ENCODE measurements around the gene C1QTNF1. TPM values are rescaled to one million over a fixed set of nuclear protein-coding genes. Genes with fewer than 3 reads are reported as not detected.

The C1QTNF1 gene
- total RNA-seq, 1 donor from 2014 or later, result 9.4 TPM

DNA sequence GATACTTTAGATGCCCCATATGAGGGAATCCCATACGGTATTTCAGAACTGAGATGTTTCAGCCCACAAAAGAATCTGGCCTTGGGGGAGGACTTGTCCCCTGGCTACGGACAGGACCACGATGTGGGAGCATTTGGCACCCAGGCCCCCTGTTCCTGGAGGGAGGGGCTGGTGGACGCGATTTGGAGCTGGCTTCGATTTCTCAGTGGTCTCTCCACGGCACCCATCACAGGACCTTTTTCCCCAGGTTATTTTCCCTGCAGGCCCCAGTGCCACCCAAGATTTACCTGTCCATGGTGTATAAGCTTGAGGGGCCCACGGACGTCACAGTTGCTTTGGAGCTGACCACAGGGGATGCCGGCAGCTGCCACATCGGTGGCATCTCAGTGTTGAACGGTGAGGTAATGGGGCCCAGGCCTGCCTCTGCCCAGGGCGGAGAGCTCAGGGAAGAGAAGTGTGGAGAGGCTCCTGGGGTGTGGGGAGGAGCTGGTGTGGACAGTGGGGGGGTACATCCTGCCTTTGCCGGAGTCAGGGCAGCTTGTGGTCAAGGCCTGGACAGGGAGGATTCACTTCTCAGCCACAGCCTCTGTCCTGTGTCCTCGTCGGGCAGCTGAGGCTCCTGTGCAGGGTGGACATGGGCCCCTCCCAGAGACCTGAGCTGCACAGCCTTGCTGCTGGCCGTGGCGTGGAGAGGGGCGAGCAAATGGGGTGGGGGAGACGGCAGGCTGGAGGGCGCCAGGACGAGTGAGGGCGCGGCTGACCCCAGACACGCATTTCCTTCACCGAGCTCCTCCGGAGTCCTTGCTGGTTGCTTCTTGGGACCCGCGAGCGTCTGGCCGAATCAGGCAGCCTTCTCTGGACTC lies 60.6 kb downstream of the C1QTNF1 start:
- no peaks in the 10 kb centered on the region for H3K9me3 Mint-ChIP-seq
- no peaks in the 10 kb centered on the region for H3K27me3 Mint-ChIP-seq
- H3K4me3 Mint-ChIP-seq, result no peak overlapping the region
- no peak for DNase-seq (ENCODE audit: extremely low spot score, unreplicated experiment)
- H3K4me1 Mint-ChIP-seq (ENCODE audit: unreplicated experiment), result no peaks in the 10 kb centered on the region
- no peak overlapping the region for H3K27ac Mint-ChIP-seq
- H3K36me3 Mint-ChIP-seq, result peaks cover 6% of the 10 kb centered on the region
- TF ChIP-seq CTCF (conservative IDR thresholded peaks at IDR 0.05), result no peak

GRCh38 chr17:79085154-79085920 lies 61.4 kb downstream of the C1QTNF1 start:
- no peak overlapping the region for H3K4me3 Mint-ChIP-seq
- no peaks in the 10 kb centered on the region for H3K4me1 Mint-ChIP-seq (ENCODE audit: unreplicated experiment)
- no peaks in the 10 kb centered on the region for H3K9me3 Mint-ChIP-seq
- H3K27ac Mint-ChIP-seq, result no peak overlapping the region
- DNase-seq (ENCODE audit: extremely low spot score, unreplicated experiment), result no peak
- no peak for TF ChIP-seq CTCF (conservative IDR thresholded peaks at IDR 0.05)
- no peaks in the 10 kb centered on the region for H3K27me3 Mint-ChIP-seq
- H3K36me3 Mint-ChIP-seq, result peaks cover 5% of the 10 kb centered on the region

DNA sequence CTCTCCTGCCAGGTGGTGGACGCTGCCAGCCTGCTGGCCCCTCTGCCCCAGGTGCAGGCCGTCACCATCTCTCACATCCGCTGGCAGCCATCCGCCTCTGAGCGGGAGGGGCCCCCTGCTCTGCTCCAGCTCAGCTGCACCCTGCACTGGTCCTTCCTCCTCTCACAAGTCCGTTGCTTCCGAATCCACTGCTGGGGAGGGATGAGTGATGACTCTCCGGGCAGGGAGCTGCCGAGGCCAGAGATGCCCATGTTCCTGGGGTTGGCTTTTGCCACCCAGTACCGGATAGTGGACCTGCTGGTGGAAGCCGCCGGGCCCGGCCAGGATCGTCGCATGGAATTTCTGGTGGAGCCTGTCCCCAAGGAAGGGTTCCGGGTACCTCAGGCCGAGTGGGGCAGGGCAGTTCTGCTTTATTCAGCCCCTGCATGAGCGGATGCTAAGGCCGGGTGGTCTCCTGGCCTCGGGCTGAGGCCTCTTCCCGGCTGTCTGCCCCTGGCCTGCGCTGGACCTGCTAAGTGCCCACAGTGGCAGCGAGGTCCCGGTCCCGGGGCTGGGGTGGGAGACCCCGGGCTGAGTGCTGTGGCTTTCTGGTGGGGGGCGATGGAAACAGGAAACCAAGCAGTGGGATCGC lies 62.1 kb downstream of the C1QTNF1 start:
- Mint-ChIP-seq H3K4me1 (ENCODE audit: unreplicated experiment) (peaks cover 4% of the 10 kb centered on the region), H3K27ac (no peak overlapping the region), H3K9me3 (no peaks in the 10 kb centered on the region), H3K4me3 (no peak overlapping the region), H3K36me3 (no peaks in the 10 kb centered on the region), H3K27me3 (no peaks in the 10 kb centered on the region)
- DNase-seq (ENCODE audit: extremely low spot score, unreplicated experiment), result no peak
- TF ChIP-seq CTCF (conservative IDR thresholded peaks at IDR 0.05), result no peak

- Mint-ChIP-seq H3K4me3 (no peak overlapping the region), H3K9me3 (no peaks in the 10 kb centered on the region), H3K36me3 (no peaks in the 10 kb centered on the region), H3K27ac (no peak overlapping the region), H3K4me1 (ENCODE audit: unreplicated experiment) (peaks cover 4% of the 10 kb centered on the region), H3K27me3 (no peaks in the 10 kb centered on the region)
- TF ChIP-seq CTCF (conservative IDR thresholded peaks at IDR 0.05), result no peak
- no peak for DNase-seq (ENCODE audit: extremely low spot score, unreplicated experiment)
Measured at GRCh38 chr17:79086609-79087427, 62.8 kb downstream of the C1QTNF1 start.
